Activated T-helper 1 cell treated with Interleukin-2 at 50 U/mL for 16 hours (primary cell): ENCODE results near the gene POC1A.

Source experiments
- DNase-seq: peaks from one replicate; pipeline ENCODE4 v3.0.0-alpha.2; 2020; ENCODE audit warnings: low read depth

POC1A gene

DNA sequence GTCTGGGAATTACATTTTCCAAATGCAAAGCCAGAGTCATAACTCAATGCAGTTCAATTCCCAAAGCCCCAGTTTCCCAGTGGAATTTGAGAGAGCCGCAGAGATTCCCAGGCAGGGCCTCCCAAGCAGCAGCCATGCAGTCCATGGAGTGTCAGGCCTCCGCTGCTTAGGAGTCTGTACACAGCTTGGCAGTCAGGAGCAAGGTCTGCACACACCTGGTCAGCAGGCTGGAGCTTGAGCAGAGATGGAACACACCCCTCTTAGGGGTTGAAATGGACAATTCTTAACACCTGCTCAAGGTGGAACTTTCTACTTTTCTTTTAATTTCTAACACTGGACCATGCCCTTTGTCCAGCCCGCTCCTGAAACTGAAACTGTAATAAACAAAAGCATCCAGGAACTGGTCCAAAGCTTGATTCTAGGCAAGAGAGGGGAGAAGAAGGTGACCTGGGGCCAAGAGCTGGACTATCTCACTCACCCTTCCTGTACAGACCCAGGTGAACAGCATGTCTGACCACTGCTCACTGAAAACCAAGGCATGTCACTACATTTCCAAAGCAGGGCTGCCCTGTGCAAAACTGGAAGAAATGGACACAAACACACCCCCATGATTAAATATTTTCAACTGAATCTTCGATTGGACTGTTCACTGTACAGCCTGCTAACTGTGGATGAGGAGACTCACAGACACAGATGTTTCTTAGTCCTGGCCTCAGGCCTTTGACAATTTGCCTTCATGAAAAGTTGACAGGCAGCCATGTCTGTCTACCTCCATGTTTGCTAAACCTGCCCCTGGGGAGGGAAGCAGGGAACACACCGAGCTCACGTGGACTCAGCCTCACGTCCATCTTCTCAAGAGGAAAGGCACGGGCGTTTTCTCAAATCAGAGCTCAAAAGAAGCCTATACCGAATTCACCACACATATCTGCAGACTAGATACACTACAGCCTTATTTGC lies 49.3 kb downstream of the POC1A start:
- no peak for DNase-seq

DNA sequence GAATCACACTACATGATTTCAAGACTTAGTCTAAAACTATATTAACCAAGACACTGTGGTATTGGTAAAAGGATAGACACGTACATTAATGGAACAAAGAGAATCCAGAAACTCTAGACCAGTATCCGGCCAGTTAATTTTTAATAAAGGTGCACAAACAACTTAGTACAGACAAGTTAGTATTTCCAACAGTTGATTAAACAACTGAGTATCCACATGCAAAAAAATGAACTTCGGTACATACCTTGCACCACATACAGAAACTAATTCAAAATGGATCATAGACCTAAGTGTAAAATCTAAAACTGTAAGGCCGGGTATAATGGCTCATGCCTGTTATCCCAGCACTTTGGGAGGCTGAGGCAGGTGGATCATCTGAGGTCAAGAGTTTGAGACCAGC lies 51.3 kb downstream of the POC1A start:
- DNase-seq: no peak

DNA sequence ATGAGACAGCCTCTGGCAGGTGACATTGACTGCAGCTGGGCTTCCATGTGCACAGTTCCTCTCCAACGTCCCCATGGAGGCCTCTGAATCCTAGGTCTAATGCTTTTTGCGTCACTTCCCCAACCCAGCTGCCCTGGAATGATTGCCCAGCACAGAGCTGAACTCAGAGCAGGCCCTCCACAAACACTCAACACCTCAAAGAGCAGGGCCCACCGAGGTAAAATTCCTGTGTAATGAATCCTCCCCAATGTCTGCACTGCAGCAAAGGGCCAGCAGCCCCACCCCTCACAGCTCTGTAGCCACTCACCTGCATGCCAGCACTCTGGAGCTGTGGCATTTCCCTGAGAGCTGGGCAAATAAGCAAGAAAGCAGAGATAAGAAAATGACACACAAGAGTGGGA lies 55.2 kb downstream of the POC1A start:
- DNase-seq: no peak

DNA sequence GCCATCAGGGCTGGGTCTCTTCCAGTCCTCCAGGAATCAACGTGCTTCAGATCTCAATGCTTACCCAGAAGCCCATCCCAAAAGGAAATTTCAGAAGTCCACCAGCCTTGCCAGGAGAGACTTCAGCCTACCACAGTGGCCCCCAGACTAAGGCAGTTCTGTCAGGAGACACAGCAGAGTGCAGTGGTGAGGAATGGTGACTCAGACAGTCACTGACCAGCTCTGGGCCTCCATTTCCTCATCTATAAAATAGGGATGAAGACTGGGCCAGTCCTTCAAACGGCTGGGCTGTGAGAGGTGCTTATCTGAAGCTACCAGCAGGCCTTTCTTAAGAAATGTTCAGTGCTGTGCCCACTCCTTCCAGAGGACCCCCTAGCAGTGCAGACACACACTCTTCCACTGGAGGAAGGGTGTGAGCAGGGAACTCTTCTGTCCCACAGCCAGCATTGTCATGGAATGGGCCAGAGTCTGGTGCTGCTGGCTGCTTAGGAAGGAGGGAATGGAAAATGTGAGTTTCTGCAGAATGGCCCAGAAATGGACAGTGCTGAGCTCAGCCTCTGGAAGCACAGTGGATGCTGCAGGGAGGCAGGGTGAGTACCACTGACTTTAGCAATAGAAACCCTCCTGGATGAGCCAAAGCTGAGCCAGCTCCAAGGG lies 56.2 kb downstream of the POC1A start:
- no peak for DNase-seq

DNA sequence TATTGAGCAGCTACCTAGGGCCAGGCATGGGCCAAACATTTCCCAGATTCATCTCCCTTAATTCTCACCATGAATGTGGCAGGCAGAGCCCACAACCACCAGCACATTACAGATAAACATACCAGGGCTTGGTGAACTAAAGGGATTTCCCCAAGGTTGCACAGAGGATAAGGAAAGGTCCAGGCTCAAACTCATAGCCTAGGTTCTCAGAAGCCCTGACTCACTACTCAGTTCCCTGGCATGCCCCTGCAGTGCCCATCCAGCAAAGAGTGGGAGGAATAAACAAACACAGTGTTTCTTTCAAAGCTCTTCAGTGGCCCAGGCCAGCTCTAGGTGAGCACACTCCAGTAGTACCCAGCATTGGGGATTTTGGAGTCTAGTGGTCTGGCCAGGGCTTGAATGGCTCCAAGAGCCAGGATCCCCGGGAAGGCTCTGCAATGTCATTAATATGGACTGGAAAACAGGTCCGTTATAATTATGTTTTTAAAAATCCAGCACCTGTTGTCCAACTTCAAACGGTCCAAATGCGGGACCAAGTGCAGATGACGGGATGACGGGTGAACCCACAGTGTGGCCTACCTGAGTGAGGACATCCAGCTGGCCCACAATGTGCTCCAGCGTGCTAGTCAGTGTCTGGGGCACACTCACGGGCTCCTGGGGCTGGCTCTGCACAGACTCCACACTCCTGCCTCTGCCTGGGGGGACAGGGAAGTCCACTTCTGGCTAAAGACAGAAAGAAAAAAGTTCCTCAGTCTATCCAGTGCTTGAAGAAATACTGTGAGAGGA lies 58.0 kb downstream of the POC1A start:
- no peak for DNase-seq

DNA sequence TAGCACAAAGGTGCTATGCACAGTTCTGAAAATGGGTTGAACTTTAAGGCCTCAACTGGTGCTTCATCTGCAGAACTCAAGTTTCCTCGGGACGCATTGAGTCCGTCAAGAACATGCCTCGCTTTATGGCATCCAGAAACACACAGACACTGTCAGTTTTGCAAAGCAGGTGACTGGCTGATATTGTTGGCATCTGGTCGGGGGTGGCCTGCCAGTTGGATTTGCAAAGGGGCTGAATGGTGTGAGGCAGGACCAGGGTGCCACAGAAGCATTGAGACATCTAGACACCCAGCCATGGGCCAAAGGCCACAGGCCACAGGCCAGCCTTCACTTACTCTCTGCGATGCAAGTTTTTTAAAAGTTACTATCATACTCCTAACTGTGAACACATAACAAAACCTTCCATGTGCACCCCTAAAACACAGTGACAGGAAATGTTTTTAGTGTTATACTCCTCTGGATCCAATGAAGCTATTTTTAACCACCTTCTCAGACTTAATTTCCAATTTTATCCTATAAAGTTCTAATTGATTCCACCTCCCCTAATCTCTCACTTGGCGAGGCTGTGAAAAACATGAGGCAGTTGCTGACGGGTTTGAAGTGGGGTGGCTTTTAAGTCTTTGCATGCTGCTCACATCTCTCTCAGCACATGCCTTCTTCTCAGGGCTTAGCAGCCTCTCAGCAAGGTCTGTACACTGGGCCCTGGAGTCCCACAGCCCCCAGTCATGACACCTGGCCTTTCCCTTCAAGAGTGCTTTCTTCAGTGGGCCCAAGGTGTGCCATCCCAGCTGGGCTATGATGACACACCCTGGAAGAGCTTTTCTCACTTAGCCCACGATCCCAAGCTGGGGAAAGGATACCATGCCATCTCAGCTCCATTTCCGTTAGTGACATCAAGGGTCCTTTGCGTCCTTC lies 59.4 kb downstream of the POC1A start:
- no peak for DNase-seq

DNA sequence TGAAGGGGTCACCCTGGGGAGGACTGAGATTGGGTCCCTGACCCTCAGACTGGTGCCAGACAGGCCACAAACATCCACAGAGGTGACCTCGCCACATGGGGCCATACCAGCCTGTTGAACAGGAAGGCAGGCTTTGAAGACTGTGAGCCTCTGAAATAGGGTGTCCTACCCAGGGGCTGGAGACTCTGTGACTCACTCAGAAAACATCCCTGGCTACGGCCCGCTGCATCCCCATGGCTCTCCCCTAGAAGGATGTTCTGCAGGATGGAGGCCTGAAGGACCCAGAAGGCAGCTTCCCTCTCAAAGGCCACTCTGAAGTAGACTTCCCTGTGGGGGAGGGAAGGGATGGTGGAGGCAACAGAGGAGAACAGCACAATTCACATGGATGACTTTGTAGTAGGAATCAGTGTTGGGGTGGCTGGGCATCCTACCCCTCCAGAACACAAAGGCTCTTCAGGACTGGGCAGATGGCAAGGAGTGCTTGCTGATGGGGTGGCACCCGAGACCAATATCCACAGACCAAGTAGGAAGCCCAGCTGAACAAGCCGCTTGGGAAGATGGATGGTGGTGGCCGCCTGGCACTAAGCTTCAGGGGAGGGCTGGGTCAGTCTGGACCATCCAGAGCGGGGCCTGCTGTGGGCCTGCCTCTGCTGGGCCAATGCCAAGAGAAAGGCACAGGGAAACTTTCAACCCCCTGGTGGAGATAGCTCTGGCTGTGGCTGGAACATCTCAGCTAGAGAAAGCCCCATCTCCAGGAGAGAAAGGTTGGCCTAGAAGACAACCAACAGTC lies 60.3 kb downstream of the POC1A start:
- DNase-seq: no peak

DNA sequence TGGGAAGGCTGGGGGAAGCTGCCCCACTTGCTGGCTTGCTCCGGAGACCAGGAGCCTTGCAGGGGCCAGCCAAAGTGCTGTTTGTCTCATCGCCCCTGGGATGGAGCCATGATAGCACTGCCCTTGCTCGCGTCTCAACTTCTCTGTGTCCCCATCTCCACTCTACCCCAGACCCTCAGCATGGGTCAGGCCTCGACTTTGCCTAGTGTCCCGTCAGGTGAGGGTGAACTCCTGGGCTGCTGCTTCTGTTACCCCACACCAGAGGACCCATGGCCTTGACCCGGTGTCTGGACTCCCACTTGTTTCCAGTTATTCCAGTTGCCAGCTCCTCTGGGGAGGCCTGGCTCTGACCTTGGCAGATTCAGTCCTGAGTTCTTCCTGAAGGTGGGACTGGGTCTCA lies 61.3 kb downstream of the POC1A start:
- no peak for DNase-seq

DNA sequence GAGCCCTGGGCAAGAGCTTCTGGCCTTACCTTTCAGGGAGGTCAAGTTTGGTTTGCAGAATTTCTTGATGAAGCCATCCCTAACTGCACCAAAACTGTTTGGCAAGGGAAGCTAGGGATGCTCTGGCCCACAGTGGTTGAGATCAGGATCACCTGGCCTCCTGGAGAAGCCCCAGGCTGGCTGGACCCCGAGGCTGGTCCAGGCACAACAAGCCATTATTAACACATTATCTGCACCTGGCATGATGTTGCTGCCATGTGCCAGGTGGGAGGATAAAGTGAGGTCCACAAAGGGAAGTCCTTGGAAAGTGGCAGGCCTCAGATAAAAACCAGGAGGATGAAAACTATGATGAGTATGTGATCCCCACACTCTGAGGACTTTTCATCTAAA lies 62.0 kb downstream of the POC1A start:
- no peak for DNase-seq

DNA sequence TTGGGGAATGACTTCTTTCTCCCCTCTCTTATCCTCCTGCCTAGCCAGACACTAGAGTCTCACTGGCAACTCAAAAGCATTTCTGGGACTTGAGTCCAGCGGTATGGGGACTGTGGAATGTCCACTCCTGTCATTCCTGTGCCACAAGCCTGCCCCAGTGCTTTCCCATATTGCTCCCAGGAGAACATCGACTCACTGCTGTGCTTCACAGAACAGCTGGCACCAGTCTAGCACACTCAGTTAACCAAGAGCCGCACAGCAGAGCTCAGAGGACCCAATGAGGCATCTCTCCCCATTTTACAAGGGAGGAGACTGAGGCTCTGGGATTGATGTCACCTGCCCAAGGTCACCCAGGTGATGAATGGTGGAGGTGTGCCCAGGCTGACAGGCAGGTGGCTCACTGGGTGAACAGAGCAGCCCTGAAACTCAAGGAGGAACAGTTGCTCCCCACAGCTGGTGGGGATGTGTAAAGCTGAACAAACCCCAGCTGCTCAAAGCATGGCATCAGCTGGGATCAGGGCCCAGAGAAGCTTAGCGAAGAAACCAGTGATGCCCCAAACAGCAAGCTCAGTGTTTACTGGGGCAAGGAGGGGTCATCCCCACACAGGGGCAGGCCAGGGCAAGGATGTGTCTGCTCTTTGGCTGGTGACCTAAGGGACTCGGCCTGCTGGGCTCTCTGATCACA lies 62.5 kb downstream of the POC1A start:
- DNase-seq: no peak

DNA sequence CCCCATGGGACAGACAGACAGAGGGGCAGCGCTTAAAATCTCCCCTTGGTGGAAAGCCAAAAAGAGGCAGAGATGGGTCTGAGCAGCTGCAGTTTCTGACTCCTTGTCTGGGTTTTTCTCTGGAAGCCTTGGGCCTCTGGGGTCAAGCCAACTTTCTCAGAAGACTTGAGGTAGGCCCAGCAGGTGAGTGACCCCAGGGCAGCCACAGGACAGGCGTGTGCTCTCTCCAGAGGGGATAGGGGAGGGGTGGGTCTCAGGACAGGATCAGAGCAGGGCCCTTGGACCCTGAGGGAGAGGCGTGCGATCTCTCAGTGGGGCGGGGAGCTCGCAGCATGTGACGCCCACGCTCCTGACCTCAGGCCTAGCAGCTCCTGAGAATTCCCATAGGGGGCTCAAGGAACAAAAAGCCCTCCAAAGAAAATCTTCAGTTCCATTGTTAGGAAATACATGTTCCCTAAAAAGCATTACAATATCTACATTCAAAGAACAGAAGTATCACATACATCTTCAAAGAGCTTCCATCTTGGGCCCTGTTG lies 63.2 kb downstream of the POC1A start:
- DNase-seq: no peak

DNA sequence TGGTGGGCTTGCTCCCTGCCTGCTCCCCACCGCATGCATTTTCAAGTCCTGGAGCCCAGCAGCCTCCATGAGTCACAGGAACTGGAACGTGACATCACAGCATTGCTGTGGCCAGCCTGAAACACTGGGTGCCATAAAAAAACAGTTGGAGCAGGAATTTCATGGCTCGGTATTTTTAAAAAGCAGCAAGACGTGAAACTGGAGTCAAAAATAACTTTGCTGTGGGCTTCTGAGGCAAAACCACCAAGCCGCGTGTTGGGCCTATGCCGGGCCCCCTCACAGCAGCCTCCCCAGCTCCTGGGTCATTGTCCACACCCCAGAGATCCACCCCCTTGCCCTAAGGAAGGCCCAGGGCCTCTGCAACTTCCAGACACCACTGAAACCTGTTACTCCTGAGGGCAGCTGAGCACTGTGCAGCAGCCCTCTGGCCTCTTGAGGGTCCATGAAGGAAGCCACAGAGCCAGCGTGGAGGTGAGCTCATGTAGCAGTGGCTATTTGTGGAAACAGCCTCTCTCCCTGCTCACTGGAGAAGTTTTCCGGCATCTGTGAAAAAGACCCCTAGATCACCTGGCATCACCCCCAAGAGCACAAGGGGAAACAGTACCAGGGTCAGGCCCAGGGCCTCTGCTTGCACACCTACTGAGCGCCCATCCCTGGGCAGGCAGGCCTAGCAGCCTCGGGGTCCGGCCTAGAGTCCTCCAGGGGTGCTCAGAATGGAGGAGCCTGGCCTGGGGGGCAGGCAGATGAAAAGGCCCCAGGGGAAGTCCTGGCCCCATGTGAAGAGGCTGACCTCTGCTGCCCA lies 63.9 kb downstream of the POC1A start:
- DNase-seq: no peak

DNA sequence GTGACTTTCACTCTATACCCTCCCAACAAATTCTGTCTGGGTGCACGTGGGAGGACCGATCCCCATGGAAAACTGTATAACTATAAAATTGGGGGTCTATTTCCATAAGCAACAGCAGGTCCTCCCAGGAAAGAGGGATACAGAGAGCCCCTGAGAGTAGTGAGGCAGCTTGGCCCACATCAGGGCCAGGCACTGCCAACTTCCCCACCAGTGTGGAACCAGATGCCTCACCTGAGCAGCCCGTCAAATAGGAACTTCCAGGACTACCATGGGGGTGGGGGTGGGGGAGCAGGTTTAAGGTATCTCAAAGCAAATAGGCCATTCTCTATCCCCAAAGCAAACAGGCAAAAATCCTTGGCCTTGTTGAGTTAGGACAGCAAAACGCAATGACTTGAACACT lies 64.5 kb downstream of the POC1A start:
- DNase-seq: no peak

DNA sequence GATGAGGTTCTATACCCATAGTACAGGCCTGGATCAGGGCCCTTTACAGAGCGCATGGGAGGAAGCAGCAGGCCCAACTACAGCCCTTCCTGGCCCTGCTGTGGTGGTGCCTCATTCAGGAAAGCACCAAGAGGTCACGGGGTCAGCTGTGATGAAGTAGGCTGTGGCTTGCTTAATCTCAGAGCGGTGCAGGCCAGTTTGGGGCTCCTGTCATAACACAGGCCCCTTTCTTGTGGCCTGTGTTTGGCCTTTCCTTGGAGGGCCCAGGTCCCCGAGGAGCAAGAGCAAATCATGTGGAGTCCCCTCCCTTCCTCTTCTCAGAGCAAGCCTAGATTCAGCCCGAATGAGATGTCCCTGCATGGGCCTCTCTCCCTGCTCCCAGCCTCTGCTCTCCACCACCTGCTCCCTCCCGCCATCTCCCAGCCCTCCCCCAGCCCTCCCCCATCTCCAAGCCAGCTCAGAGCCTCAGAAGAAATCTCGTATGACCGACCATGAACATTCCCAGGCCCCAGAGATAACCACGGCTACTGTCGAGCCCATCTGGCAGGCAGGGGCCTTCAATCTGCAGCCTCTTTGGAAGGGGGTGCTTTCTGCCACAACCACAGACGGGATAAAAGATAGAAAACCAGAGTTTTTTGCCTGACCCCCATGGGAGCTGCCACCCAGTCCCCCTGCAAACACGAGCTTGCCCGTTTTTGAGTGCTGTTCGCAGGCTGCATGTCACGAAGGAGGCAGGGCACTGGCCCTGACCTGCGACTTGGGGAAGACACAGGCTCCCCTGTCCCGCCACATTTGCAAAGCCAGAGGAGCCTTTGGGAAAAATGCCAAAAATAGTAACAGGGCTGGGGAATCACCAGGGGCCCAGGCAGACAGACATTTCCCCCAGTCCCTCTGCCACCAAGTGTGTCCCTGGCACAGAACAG lies 65.5 kb downstream of the POC1A start:
- DNase-seq: no peak

DNA sequence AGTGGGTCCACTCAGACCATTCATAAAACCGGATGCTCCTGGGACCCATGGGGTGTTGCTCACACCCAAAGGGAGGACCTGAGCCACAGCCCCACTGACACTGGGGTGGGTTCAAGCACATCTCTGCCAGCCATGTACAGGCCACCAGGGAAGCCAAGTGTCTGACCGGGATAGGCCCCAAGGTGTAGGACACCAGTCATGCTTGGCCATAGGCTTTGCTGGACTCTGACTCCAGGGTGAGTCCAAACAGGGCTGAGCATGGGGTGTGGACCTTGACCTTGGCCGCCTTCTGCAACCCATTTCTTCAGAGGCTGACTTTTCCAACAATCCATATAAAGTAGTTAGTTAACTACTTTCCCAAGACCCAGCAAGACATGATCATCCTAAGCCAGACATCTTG lies 66.5 kb downstream of the POC1A start:
- DNase-seq: no peak

DNA sequence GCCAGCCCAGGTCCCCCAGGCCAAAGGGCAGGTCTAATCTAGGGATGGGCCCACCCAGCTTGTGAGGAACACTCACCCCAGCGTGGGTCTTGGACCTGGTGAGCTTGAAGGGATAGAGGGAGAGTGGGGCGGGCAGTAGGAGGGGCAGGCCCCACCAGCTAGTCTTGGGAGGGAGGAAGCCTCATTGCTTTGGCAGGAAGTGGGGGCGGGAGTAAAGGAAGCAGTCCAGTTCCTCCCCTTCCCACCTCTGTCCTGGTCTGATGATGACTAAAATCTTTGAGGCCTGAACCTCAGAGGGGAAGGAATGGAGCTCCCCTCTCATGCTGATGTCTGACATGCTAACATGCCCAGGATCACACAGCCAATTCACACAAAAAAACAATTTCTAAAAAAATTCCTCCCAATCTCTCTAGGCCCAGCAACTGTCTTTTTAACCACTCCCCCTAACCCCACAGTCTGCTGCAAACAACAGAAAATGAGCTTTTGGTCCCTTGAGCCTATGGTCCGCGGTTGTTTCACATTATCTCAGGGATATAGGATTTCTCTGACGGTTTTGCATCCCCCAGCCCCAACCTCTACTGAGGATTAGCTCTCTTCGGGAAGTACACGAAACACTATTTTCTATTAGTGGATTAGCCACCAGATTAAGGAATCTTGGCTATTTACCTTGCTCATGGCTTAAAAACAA lies 67.1 kb downstream of the POC1A start:
- no peak for DNase-seq

DNA sequence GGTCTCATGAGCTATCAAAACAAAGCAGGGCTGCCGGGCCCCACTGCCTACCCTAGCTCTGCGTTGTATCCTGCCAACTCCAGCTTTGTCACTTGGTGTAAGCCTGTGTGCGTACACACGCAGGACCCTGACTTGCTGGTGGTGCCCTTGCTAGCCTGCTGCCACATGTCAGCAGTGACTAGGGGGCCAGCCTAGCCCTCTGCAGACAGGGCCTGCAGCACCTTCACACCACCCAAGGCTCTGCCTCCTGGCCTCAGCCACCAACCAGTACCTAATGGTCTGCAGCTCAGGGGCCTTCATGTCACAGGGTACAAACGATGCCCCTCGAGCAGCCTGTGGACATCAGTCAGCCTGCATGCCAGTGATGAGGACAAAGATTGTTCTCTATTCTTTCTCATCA lies 67.8 kb downstream of the POC1A start:
- DNase-seq: no peak
